WTC11 (cell line): ENCODE measurements around the gene AGPS. TPM values are rescaled to one million over a fixed set of nuclear protein-coding genes. Genes with fewer than 3 reads are reported as not detected.

Experiments used
- ATAC-seq: fragments of 200-7000 bp; cut with Tn5 transposase; 2 replicates; pipeline ENCODE4 v1.10.0; 2021; ENCODE audit warnings: mild to moderate bottlenecking, moderate library complexity
- CTCF ChIA-PET: fragments of 300-600 bp; sonication (Branson Sonifier 250); formaldehyde crosslinking; loops from one replicate; lab custom pipeline; 2021; ENCODE audit warnings: antibody characterized with exemption; lab: Charles Lee
- POLR2A ChIA-PET: fragments of 350-600 bp; sonication (Branson Sonifier 250); formaldehyde crosslinking; loops from one replicate; lab custom pipeline; 2021; ENCODE audit warnings: antibody characterized with exemption; lab: Charles Lee
- DNase-seq: peaks from one replicate; pipeline ENCODE4 v3.0.0; 2021; ENCODE audit warnings: low spot score
- H3K27ac Mint-ChIP-seq: 2 replicates; pipeline ENCODE4 v1.8.0; 2021; ENCODE audit warnings: mixed read lengths
- H3K27me3 Mint-ChIP-seq: 2 replicates; pipeline ENCODE4 v1.8.0; 2021; ENCODE audit warnings: low read depth, mild to moderate bottlenecking, moderate library complexity, mixed read lengths
- H3K36me3 Mint-ChIP-seq: 2 replicates; pipeline ENCODE4 v1.8.0; 2021; ENCODE audit warnings: mixed read lengths
- H3K4me1 Mint-ChIP-seq: 2 replicates; pipeline ENCODE4 v1.8.0; 2022; ENCODE audit warnings: mixed read lengths
- H3K4me3 Mint-ChIP-seq: 2 replicates; pipeline ENCODE4 v1.8.0; 2021; ENCODE audit warnings: mild to moderate bottlenecking, moderate library complexity, mixed read lengths
- H3K9me3 Mint-ChIP-seq: 2 replicates; pipeline ENCODE4 v1.8.0; 2021; ENCODE audit warnings: mixed read lengths
- ATF2 ChIP-seq: sonication (generic); formaldehyde crosslinking; IDR thresholded peaks from 2 replicates; pipeline ENCODE4 v1.8.1; 2022; ENCODE audit warnings: low read depth, missing genetic modification reagents, borderline replicate concordance
- ELF4 ChIP-seq: sonication (generic); formaldehyde crosslinking; IDR thresholded peaks from 2 replicates; pipeline ENCODE4 v1.8.1; 2022; ENCODE audit warnings: low read depth, mild to moderate bottlenecking, moderate library complexity, missing genetic modification reagents
- EMX1 ChIP-seq: fragments of 250-450 bp; sonication (Bioruptor Pico); IDR thresholded peaks from 2 replicates; pipeline ENCODE4 v1.8.0; 2021; ENCODE audit warnings: mild to moderate bottlenecking
- GABPB1 ChIP-seq: sonication (generic); formaldehyde crosslinking; IDR thresholded peaks from 2 replicates; pipeline ENCODE4 v1.8.1; 2023; ENCODE audit warnings: mild to moderate bottlenecking, missing genetic modification reagents
- IRF1 ChIP-seq: sonication (generic); formaldehyde crosslinking; IDR thresholded peaks from 2 replicates; pipeline ENCODE4 v1.8.0; 2023; ENCODE audit warnings: missing genetic modification reagents
- JAZF1 ChIP-seq: fragments of 250-450 bp; sonication (Bioruptor Pico); IDR thresholded peaks from 2 replicates; pipeline ENCODE4 v1.9.0; 2021; ENCODE audit warnings: moderate library complexity, mild to moderate bottlenecking, inconsistent platforms
- KAT7 ChIP-seq: sonication (generic); formaldehyde crosslinking; IDR thresholded peaks from 2 replicates; pipeline ENCODE4 v1.8.1; 2023; ENCODE audit warnings: missing genetic modification reagents, mild to moderate bottlenecking, borderline replicate concordance
- PRDM15 ChIP-seq: sonication (generic); formaldehyde crosslinking; IDR thresholded peaks from 2 replicates; pipeline ENCODE4 v1.8.0; 2022; ENCODE audit warnings: missing genetic modification reagents
- SOX15 ChIP-seq: fragments of 250-450 bp; sonication (Bioruptor Pico); IDR thresholded peaks from 2 replicates; pipeline ENCODE4 v1.9.0; 2021; ENCODE audit warnings: mild to moderate bottlenecking
- SP1 ChIP-seq: sonication (generic); formaldehyde crosslinking; conservative IDR thresholded peaks from 2 replicates; pipeline ENCODE4 v1.8.1; 2022; ENCODE audit warnings: missing genetic modification reagents
- TEAD1 ChIP-seq: sonication (generic); formaldehyde crosslinking; IDR thresholded peaks from 2 replicates; pipeline ENCODE4 v1.8.0; 2022; ENCODE audit warnings: mild to moderate bottlenecking, missing genetic modification reagents
- ZNF138 ChIP-seq: sonication (generic); formaldehyde crosslinking; conservative IDR thresholded peaks from 2 replicates; pipeline ENCODE4 v1.8.1; 2022; ENCODE audit warnings: mild to moderate bottlenecking, moderate library complexity, missing genetic modification reagents
- ZNF232 ChIP-seq: sonication (generic); formaldehyde crosslinking; IDR thresholded peaks from 2 replicates; pipeline ENCODE4 v1.8.0; 2022; ENCODE audit warnings: mild to moderate bottlenecking, missing genetic modification reagents
- total RNA-seq: library from RNA; stranded (reverse); gene quantifications from 3 replicates; pipeline ENCODE4 v1.2.3, GENCODE V29; 2021
- TF ChIP-seq, protein P1 (sequence below): sonication (generic); formaldehyde crosslinking; IDR thresholded peaks from 2 replicates; pipeline ENCODE4 v1.8.1; 2023; ENCODE audit warnings: mild to moderate bottlenecking, moderate library complexity, missing genetic modification reagents
- TF ChIP-seq, protein P2 (sequence below): sonication (generic); formaldehyde crosslinking; IDR thresholded peaks from 2 replicates; pipeline ENCODE4 v1.8.1; 2023; ENCODE audit warnings: mild to moderate bottlenecking, missing genetic modification reagents
- TF ChIP-seq, protein P3 (sequence below): sonication (generic); formaldehyde crosslinking; IDR thresholded peaks from 2 replicates; pipeline ENCODE4 v1.8.1; 2022; ENCODE audit warnings: mild to moderate bottlenecking, missing genetic modification reagents, moderate library complexity, borderline replicate concordance
- TF ChIP-seq, protein P4 (sequence below): sonication (generic); formaldehyde crosslinking; conservative IDR thresholded peaks from 2 replicates; pipeline ENCODE4 v1.8.1; 2022; ENCODE audit warnings: mild to moderate bottlenecking, missing genetic modification reagents
- TF ChIP-seq, protein P5 (sequence below): fragments of 250-450 bp; sonication (Bioruptor Pico); IDR thresholded peaks from 2 replicates; pipeline ENCODE4 v1.9.0; 2021; ENCODE audit warnings: mild to moderate bottlenecking, borderline replicate concordance
- TF ChIP-seq, protein P6 (sequence below): fragments of 250-450 bp; sonication (Bioruptor Pico); IDR thresholded peaks from 2 replicates; pipeline ENCODE4 v1.9.0; 2021; ENCODE audit warnings: mild to moderate bottlenecking
- TF ChIP-seq, protein P7 (sequence below): sonication (generic); formaldehyde crosslinking; IDR thresholded peaks from 2 replicates; pipeline ENCODE4 v1.8.1; 2022; ENCODE audit warnings: mild to moderate bottlenecking, moderate library complexity, missing genetic modification reagents

The AGPS gene
- total RNA-seq, 1 experiment from 2014 or later = 60.8 TPM

DNA sequence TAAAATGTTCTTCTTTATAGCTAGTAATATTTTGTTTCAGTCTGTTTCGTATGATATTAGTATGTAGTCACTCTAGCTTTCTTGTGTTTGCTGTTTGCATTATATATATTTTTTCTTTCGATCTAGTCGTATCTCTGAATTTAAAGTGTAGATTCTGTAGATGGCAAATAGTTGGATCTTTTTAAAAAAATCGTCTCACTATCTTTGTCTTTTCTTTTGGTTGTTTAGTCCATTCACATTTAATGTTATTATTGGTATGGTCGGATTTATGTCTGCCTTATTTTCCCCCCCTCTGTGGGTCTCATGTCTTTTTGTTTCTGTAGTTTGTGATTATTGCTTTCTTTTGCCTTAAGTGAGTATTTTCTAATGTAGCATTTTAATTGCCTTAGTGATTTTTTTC, 84.3 kb downstream of the AGPS start:
- DNase-seq (no peak), ATAC-seq (no peak)
- Mint-ChIP-seq H3K36me3 (peaks cover 26% of the 10 kb centered on the region), H3K27me3 (no peaks in the 10 kb centered on the region), H3K4me1 (peaks cover 9% of the 10 kb centered on the region), H3K27ac (no peak overlapping the region), H3K9me3 (peaks cover 19% of the 10 kb centered on the region)
- no peak for TF ChIP-seq ELF4
- no peak for TF ChIP-seq ZNF232 (CRISPR knock-in tag)
- TF ChIP-seq, protein P1, sequence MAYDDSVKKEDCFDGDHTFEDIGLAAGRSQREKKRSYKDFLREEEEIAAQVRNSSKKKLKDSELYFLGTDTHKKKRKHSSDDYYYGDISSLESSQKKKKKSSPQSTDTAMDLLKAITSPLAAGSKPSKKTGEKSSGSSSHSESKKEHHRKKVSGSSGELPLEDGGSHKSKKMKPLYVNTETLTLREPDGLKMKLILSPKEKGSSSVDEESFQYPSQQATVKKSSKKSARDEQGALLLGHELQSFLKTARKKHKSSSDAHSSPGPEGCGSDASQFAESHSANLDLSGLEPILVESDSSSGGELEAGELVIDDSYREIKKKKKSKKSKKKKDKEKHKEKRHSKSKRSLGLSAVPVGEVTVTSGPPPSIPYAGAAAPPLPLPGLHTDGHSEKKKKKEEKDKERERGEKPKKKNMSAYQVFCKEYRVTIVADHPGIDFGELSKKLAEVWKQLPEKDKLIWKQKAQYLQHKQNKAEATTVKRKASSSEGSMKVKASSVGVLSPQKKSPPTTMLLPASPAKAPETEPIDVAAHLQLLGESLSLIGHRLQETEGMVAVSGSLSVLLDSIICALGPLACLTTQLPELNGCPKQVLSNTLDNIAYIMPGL (CRISPR knock-in tag) = no peak
- no peak for TF ChIP-seq JAZF1 (CRISPR knock-in tag)
- TF ChIP-seq PRDM15 = no peak
- no peak for TF ChIP-seq KAT7
- no peak for TF ChIP-seq TEAD1 (CRISPR knock-in tag)
- no peak for TF ChIP-seq ATF2
- TF ChIP-seq, protein P2, sequence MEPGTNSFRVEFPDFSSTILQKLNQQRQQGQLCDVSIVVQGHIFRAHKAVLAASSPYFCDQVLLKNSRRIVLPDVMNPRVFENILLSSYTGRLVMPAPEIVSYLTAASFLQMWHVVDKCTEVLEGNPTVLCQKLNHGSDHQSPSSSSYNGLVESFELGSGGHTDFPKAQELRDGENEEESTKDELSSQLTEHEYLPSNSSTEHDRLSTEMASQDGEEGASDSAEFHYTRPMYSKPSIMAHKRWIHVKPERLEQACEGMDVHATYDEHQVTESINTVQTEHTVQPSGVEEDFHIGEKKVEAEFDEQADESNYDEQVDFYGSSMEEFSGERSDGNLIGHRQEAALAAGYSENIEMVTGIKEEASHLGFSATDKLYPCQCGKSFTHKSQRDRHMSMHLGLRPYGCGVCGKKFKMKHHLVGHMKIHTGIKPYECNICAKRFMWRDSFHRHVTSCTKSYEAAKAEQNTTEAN (CRISPR knock-in tag) = no peak
- no peak for TF ChIP-seq ZNF138 (CRISPR knock-in tag)
- TF ChIP-seq, protein P3, sequence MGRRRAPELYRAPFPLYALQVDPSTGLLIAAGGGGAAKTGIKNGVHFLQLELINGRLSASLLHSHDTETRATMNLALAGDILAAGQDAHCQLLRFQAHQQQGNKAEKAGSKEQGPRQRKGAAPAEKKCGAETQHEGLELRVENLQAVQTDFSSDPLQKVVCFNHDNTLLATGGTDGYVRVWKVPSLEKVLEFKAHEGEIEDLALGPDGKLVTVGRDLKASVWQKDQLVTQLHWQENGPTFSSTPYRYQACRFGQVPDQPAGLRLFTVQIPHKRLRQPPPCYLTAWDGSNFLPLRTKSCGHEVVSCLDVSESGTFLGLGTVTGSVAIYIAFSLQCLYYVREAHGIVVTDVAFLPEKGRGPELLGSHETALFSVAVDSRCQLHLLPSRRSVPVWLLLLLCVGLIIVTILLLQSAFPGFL (CRISPR knock-in tag) = no peak
- TF ChIP-seq IRF1 (CRISPR knock-in tag) = no peak
- TF ChIP-seq, protein P4, sequence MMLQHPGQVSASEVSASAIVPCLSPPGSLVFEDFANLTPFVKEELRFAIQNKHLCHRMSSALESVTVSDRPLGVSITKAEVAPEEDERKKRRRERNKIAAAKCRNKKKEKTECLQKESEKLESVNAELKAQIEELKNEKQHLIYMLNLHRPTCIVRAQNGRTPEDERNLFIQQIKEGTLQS (CRISPR knock-in tag) = no peak
- TF ChIP-seq, protein P5, sequence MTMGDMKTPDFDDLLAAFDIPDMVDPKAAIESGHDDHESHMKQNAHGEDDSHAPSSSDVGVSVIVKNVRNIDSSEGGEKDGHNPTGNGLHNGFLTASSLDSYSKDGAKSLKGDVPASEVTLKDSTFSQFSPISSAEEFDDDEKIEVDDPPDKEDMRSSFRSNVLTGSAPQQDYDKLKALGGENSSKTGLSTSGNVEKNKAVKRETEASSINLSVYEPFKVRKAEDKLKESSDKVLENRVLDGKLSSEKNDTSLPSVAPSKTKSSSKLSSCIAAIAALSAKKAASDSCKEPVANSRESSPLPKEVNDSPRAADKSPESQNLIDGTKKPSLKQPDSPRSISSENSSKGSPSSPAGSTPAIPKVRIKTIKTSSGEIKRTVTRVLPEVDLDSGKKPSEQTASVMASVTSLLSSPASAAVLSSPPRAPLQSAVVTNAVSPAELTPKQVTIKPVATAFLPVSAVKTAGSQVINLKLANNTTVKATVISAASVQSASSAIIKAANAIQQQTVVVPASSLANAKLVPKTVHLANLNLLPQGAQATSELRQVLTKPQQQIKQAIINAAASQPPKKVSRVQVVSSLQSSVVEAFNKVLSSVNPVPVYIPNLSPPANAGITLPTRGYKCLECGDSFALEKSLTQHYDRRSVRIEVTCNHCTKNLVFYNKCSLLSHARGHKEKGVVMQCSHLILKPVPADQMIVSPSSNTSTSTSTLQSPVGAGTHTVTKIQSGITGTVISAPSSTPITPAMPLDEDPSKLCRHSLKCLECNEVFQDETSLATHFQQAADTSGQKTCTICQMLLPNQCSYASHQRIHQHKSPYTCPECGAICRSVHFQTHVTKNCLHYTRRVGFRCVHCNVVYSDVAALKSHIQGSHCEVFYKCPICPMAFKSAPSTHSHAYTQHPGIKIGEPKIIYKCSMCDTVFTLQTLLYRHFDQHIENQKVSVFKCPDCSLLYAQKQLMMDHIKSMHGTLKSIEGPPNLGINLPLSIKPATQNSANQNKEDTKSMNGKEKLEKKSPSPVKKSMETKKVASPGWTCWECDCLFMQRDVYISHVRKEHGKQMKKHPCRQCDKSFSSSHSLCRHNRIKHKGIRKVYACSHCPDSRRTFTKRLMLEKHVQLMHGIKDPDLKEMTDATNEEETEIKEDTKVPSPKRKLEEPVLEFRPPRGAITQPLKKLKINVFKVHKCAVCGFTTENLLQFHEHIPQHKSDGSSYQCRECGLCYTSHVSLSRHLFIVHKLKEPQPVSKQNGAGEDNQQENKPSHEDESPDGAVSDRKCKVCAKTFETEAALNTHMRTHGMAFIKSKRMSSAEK = no peak
- no peak for TF ChIP-seq SOX15 (CRISPR knock-in tag)
- no peak for TF ChIP-seq SP1 (CRISPR knock-in tag)
- TF ChIP-seq GABPB1 (CRISPR knock-in tag) = no peak
- TF ChIP-seq, protein P6, sequence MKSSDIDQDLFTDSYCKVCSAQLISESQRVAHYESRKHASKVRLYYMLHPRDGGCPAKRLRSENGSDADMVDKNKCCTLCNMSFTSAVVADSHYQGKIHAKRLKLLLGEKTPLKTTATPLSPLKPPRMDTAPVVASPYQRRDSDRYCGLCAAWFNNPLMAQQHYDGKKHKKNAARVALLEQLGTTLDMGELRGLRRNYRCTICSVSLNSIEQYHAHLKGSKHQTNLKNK (CRISPR knock-in tag) = no peak
- TF ChIP-seq, protein P7, sequence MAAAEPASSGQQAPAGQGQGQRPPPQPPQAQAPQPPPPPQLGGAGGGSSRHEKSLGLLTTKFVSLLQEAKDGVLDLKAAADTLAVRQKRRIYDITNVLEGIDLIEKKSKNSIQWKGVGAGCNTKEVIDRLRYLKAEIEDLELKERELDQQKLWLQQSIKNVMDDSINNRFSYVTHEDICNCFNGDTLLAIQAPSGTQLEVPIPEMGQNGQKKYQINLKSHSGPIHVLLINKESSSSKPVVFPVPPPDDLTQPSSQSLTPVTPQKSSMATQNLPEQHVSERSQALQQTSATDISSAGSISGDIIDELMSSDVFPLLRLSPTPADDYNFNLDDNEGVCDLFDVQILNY (CRISPR knock-in tag) = no peak
- TF ChIP-seq EMX1 (CRISPR knock-in tag) = no peak
- TF ChIP-seq, all 79 proteins: peak for 0
- no peak overlapping the region for H3K4me3 Mint-ChIP-seq
- CTCF ChIA-PET = interaction anchor here (0.6 kb wide), 1 partner anchor 150 kb away, joined by 7 read pairs; no protein-coding TSS in a partner anchor
- POLR2A ChIA-PET = no interaction called here
